Stimulated activated CD4-positive, alpha-beta T cell treated with anti-CD3 and anti-CD28 coated beads, Interleukin-2, amount 100 ng/mL, for 24 hours (primary cell): ENCODE measurements around the gene SRBD1.

Experiments used
- DNase-seq, 2 donors: peaks; one replicate each; pipeline ENCODE4 v3.0.0-alpha.2; 2020

Gene SRBD1

GRCh38 chr2:45353879-45354278 lies 257.2 kb downstream of the SRBD1 start:
- DNase-seq, result no peak

- DNase-seq, result no peak
These were observed 258.6 kb downstream of the SRBD1 start for GRCh38 chr2:45352506-45352905.

GRCh38 chr2:45345331-45346234 lies 265.5 kb downstream of the SRBD1 start:
- DNase-seq, result no peak

DNA sequence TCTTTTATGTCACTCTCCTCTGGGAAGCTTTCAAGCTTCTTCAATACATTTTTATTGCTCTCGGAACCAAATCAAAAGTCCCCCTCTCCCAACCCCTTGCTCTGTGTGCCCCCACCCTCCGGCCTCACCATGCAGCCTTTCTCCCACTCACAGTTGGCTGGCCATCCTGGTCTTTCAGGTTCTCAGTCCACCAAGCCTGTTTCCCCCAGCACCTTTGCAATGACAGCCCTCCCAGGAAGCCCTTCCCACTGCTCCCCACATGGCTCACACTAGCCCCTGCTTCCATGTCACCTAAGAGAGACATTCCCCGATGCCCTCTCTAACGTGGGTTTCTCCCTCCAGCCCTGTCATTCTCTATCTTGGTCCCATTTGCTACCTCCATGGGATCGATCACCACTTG lies 266.6 kb downstream of the SRBD1 start:
- no peak for DNase-seq

GRCh38 chr2:45344071-45344470 lies 267.0 kb downstream of the SRBD1 start:
- DNase-seq, result no peak

- no peak for DNase-seq
These were observed 267.6 kb downstream of the SRBD1 start for GRCh38 chr2:45343251-45344017.

- DNase-seq, result no peak
These were observed 270.7 kb downstream of the SRBD1 start for GRCh38 chr2:45340318-45340717.

DNA sequence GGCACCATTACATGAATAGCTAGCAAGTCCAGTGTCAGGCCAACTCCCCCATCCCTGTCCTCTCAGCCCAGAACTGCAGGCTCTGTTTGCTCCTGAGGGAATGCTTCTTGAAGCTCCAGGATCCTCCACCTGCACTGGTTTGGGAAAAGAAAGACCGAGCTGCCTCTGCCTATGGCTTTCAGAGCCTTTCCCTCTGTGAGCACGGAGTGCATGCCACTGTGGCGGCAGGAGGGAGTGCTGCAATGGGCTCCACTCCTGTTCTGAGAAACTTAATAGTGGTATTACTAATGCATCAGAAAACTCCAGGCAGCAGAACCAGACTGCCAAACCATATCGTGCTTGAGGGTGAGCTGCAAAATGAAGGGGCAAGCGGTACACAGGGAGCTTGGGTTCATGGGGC lies 271.8 kb downstream of the SRBD1 start:
- no peak for DNase-seq
